Stimulated activated CD4-positive, alpha-beta T cell treated with anti-CD3 and anti-CD28 coated beads, Interleukin-12 subunit alpha, Interleukin-12 subunit beta, amount 100 ng/mL, for 24 hours (primary cell): ENCODE measurements around the gene RIPK4.
"Not testable (repeated sequence)": the region's sequence is repeated elsewhere in the genome, so short reads cannot be mapped to it uniquely, and the experiment has no call there.

Experiments used
- DNase-seq, 2 experiments: peaks; one replicate each; pipeline ENCODE4 v3.0.0-alpha.2; 2020; ENCODE audit warnings: low read depth in 2 of 2

Gene RIPK4

GRCh38 chr21:41795726-41796125, 28.9 kb upstream of the RIPK4 start:
- DNase-seq: no peak

GRCh38 chr21:41794600-41794999, 27.7 kb upstream of the RIPK4 start:
- no peak for DNase-seq

- no peak for DNase-seq
These were observed 25.9 kb upstream of the RIPK4 start for GRCh38 chr21:41792711-41793110.

- DNase-seq: no peak
These were observed 19.7 kb upstream of the RIPK4 start for GRCh38 chr21:41786509-41786987.

GRCh38 chr21:41785262-41785661, 18.4 kb upstream of the RIPK4 start:
- not testable (repeated sequence) for DNase-seq

DNA sequence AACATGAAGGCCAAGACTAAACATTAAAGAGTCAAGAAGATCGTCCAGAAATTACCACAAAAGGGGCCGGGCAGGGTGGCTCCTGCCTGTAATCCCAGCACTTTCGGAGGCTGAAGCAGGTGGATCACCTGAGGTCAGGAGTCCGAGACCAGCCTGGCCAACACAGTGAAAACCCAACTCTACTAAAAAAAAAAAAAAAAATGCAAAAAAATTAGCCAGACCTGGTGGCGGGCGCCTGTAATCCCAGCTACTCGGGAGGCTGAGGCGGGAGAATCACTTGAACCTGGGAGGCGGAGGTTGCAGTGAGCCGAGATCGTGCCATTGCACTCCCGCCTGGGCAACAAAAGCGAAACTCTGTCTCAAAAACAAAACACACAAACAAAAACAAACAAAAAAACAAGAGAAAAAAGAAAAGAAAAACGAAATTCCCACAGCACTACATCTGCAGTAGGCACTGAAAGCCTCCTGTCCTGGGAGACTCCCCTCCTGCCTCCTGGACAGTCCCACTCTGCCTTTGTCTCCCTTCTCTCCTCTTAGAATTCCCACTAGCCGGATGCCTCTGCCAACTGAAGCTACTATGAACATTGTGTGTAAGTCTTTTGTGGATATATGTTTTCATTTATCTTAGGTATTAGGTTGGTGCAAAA, 17.7 kb upstream of the RIPK4 start:
- no peak for DNase-seq

DNA sequence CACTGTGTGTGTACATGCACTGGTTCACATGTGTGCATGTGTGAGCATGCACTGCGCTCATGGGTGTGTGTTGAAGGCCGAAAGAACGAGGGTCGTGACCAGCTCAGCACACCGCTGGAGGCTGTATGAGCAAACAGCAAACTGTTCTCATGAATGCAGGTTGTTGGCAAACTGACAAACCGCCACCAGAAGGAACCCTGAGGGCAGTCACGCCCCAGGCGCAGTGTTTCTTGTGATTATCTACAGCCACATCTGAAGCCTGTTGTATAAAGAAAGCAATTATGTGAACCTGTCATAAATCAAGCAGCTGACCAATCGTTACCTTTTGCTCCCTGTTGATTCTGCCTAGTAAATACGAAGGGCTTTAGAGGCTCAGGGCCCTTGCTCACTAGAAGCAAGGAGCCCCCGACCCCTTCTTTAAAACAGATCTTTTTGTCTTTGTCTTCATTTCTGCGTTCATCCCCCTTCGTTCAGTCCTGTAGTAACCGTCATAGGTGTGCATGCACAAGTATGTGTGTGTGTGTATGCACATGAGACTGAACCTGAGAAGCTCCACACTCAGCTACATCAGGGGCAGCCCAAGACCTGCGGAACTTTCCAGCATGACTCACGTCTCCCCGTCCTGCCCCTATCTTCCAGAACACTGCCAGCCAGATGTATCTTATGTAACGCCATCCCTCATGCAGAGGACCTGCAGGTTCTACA, 16.8 kb upstream of the RIPK4 start:
- no peak for DNase-seq

- DNase-seq: no peak
These were observed 14.2 kb upstream of the RIPK4 start for GRCh38 chr21:41781050-41781410.

- DNase-seq: no peak
These were observed 13.6 kb upstream of the RIPK4 start for GRCh38 chr21:41780337-41781049.

DNA sequence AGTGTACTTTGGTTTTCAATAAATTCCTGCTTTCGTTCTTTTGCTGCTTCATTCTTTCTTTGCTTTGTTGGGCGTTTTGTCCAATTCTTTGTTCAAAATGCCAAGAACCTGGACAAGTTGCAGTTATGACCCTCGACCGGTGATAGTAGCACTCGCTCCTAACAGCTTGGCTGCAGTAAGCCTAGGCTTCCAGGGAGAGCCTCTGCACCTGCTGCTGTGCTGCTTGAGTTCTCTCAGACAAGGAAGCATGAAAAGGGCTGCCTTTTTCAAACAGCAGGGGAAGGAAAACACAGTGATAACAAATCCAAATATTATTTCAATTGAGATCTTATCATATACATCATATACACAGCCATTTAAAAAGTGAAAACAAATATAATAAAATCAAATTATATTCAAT, 12.8 kb upstream of the RIPK4 start:
- no peak for DNase-seq

- no peak for DNase-seq
These were observed 12.2 kb upstream of the RIPK4 start for GRCh38 chr21:41778930-41779600.

DNA sequence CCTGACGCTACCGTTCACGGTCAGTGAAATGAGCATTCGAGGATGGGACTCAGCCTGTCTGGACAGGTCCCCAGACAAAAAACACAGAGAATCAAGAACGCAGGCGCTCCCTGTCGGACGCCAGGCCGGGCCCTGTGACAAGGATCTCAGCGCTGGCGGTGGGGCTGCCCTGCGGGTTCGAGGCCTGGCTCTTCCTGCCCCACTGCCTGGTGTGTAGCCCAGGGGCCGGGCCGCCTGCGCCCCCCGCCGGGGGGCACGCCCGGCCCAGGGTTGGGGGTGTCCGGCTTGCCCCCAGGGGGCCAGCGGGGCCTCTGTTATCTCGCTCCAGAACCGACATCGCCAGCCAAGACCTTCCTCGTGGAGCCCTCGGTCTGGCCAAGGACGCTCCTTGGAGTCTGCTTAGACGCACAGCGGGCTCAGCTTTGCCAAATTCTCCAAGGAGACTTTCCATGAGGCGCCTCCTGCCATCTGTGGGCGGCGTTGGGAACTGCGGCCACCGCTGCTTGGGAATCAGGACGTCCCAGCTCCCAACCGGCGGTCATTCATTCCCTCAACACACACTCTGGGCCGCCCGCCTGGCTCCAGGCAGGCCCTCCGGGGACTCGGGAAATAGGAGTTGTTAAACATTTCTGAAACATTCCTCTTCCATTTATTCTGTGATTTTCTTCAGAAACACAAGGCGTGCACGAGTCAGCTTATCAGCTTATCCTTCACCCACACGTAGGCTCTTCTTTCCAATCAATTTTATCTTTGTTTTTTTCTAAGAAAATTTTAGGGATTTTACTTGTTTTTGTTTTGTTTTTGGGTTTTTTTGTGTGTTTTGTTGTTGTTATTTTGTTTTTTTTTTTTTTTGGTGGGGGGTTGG, 11.3 kb upstream of the RIPK4 start:
- DNase-seq: peak in 1 of 2 experiments; percentile 30

DNA sequence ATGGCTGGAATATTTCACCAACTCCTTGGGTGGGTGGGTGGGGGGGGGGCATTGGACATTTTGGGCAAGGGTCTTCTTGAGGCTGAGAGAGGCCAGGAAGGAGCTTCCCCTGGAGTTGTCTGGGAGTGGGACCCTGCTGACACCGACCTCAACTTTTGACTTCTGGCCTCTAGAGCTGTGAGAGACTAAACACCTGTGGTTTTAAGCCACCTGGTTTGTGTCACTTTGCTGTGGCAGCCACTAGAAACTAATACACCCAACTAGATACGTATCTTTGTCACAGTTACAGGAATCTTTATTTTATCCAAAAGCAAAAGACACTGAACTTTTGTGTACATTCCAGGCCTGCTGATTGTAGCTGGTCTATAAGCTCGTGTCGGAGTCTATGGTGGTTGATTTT, 9.9 kb upstream of the RIPK4 start:
- DNase-seq: no peak

DNA sequence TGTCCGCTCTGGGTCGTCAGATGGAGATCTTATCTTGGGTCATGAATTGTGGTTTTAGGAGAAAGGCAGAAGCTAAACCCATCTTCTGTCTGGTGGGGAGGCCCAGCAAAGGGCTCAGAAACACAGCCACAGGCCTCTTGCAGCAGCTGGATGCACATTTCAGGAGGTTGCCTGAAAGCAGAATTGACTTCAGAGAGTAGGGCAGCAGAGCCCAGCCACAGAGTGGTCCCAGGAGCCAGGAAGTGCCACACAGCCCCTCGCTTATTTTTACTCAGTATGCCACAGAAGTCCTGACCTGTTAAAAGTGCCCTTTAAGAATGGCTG, 8.3 kb upstream of the RIPK4 start:
- no peak for DNase-seq

GRCh38 chr21:41774467-41775148, 7.8 kb upstream of the RIPK4 start:
- no peak for DNase-seq

- no peak for DNase-seq
These were observed 5.7 kb upstream of the RIPK4 start for GRCh38 chr21:41772351-41773080.

- DNase-seq: no peak
These were observed 4.7 kb upstream of the RIPK4 start for GRCh38 chr21:41771625-41771945.

GRCh38 chr21:41770901-41771624, 4.2 kb upstream of the RIPK4 start:
- DNase-seq: no peak

- DNase-seq: no peak
These were observed 3.1 kb upstream of the RIPK4 start for GRCh38 chr21:41769933-41770332.

DNA sequence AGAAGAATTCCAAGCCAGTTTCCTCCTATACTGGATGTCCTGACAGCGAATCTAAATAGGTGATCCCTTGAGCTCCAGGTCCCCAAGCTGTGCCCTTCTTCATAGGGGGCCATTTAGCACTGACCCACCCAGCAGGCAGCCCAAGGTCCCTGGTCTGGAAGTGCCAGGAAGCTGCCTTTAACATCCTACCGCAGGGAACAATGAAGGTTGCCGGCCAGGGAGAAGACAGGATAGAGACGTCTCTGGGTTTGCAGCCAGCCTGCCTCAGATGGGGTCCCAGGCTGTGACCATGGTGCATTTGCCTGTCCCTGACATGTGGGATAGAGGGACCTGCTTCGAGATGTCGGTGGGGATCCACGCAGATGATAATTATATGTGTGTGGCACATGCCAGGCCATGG, 2.7 kb upstream of the RIPK4 start:
- no peak for DNase-seq
